Left colon (tissue), 2 donors: Measurements from ENCODE around the gene CRELD2. TPM values are rescaled to one million over a fixed set of nuclear protein-coding genes. Genes with fewer than 3 reads are reported as not detected.

Experiments
- ATAC-seq: fragments of 200-7000 bp; cut with Tn5 transposase; one replicate; pipeline ENCODE4 v1.9.1; 2020; ENCODE audit warnings: mild to moderate bottlenecking, moderate library complexity
- DNase-seq, 2 donors: peaks; one replicate each; pipeline ENCODE4 v3.0.0-alpha.2; 2020
- intact Hi-C, 2 donors: fragments of 100-400 bp; cut with DNase I in 1 of 2; cut with micrococcal nuclease in 1 of 2; formaldehyde crosslinking; loops; one replicate each; pipeline versions ENCODE4 v1.11.2 to v1.14.0; 2022; cut with DNase I, micrococcal nuclease
- long read RNA-seq: library from polyadenylated mRNA; unstranded; transcript quantifications from one replicate; pipeline ENCODE4 v2.0.0, GENCODE V29; 2021
- total RNA-seq, 2 donors: library from RNA; stranded (reverse); fragmentation: NEBNext Ultra II Directional; extraction: Animal tissue kit (Norgen Biotek cat#: 25700); gene quantifications; one replicate each; pipeline ENCODE4 v1.2.1, GENCODE V29; 2021
- donor health status: DM: no; HTN: no; CAD: no.
- donor health status: DM: yes; HTN: yes; CAD: no.

Gene CRELD2, protein sequence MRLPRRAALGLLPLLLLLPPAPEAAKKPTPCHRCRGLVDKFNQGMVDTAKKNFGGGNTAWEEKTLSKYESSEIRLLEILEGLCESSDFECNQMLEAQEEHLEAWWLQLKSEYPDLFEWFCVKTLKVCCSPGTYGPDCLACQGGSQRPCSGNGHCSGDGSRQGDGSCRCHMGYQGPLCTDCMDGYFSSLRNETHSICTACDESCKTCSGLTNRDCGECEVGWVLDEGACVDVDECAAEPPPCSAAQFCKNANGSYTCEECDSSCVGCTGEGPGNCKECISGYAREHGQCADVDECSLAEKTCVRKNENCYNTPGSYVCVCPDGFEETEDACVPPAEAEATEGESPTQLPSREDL
- 10 to 100 TPM; 36.7 to 53.8 TPM for total RNA-seq
- long read RNA-seq, transcript CRELD2-201 (10 exons, 1,357 nt): major isoform, 116 of 158 reads
- long read RNA-seq, partial matches to known transcripts: 9 of 158 reads
- long read RNA-seq, other reads (novel, unspliced or antisense): 27 of 158 reads

DNA sequence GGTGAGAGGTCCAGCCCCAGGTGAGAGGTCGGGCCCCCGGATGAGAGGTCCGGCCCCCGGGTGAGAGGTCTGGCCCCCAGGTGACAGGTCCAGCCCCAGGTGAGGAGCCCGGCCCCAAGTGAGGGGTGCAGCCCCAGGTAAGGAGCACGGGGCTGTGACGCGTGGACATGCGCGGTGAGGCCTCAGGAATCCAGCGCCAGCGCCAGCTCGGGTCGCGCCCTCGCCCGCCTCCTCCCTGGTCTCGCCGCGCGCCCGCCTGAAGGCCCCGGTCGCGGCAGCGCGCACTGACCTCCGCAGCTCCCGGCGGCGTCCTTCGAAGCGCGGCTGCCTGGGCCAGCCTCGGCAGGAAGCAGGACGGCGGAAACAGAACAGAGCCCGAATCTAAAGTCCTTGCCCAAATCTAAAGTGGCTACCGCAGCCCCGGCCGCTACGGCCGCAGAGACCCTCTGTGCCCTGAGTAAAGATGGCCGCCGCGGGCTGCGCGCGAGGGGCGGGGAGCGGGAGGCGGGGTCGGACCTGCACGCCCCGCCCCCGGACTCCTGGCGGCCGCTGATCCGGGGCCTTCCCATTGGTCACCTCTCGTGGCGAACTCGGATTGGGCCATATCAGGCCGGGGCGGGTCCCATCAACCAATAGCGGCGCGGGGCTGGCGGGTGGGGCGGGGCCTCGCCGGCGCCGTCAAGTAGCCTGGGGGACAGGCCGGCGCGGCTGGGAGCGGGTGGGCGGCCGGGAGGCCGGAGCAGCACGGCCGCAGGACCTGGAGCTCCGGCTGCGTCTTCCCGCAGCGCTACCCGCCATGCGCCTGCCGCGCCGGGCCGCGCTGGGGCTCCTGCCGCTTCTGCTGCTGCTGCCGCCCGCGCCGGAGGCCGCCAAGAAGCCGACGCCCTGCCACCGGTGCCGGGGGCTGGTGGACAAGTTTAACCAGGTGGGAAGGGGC, at the start of gene CRELD2, which contains the start of gene ALG12:
Gene CRELD2 (plus strand): TSS at position 661 of the 937 bp plus-strand sequence. CDS start 136 bp downstream, at position 797.
Gene ALG12 (minus strand): TSS at position 465 of the 937 bp plus-strand sequence. CDS start 4,673 bp downstream, outside the sequence.
- ATAC-seq: peak; percentile 92
- intact Hi-C loops: loop anchor here in 1 of 2 donors (10.0 kb wide), 1 partner anchor 63 kb away; the partner anchor contains the start of gene ZBED4

DNA sequence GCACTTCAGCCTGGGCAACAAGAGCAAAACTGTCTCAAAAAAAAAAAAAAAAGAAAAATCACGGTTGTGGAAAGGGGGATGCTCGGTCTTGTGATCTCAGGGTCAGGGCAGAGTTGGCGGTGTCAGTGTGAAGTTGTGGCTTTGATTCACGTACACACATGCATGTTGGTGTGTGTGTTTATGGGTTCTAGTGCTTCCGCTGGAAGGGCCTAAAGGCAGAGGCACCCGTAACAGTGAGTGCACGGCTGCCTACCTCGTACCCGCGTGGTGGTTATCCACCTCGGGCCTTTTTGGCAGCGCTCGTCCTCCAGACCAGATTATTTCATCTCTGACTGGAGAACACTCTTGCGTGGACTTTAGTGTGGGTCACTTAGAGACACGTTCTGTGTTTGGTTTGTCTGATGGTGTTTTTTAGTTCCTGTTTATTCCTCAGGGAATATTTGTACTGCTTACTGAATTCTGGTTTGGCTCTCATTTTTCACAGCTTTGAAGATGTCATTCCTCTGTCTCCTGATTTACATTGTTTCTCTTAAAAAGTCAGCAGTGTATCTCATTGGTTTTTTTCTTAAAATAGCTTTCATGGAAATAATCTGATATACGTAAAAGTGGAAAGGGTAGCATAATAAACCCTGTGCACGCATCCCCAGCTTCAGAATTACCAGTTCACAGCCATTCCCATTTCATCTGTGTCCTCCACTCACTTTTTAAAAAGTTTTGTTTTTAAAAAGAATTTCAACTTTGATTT, 49.2 kb upstream of the CRELD2 start:
- DNase-seq (no peak), ATAC-seq (no peak)
- intact Hi-C loops: no loop called here

More for the DNA sequence above, at the start of gene CRELD2, which contains the start of gene ALG12:
- peak; percentile 97 for DNase-seq

DNA sequence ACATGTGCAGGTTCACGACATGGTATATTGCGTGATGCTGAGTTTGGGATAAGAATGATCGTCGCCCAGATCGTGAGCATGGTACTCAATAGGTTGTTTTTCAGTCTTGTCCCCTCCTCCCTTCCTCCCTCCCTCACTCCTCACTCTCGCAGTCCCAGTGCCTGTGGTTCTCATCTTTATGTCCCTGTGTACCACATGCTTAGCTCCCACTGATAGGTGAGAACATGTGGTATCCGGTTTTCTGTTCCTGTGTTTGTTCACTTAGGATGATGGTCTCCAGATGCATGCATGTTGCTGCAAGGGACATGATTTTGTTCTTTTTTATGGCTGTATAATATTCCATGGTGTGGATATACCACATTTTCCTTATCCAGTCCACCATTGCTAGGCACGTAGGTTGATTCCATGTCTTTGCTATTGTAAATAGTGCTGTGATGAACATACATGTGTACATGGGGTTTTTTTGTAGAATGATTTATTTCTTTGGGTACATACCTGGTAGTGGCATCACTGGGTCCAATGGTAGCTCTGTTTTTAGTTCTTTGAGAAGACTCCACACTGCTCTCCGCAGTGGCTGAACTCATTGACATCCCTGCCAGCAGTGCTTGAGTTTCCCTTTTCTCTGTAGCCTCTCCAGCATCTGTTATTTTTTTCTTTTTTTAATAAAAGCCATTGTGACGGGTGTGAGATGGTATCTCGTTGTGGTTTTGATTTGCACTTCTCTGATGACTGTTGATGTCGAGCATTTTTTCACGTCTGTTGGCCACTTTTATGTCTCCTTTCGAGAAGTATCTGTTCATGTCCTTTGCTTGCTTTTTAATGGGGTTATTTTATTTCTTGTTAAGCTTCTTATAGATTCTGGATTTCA, 48.4 kb upstream of the CRELD2 start:
- intact Hi-C loops: no loop called here
- no peak for DNase-seq
- no peak for ATAC-seq

DNA sequence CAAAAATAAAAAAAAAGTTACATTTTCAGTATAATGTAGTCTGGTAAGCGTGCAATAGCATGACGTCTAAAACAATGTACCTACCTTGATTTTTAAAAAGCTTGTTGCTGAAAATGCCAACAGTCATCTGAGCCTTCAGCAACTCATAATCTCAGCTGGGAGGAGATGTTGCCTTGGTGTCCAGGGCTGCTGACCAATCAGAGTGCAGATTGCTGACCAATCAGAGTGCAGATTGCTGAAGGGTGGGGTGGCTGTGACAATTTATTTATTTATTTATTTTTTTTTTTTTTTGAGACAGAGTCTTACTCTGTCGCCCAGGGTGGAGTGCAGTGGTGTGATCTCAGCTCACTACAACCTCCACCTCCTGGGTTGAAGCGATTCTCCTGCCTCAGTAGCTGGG, 47.0 kb upstream of the CRELD2 start:
- intact Hi-C loops: no loop called here
- ATAC-seq (no peak), DNase-seq (no peak)

DNA sequence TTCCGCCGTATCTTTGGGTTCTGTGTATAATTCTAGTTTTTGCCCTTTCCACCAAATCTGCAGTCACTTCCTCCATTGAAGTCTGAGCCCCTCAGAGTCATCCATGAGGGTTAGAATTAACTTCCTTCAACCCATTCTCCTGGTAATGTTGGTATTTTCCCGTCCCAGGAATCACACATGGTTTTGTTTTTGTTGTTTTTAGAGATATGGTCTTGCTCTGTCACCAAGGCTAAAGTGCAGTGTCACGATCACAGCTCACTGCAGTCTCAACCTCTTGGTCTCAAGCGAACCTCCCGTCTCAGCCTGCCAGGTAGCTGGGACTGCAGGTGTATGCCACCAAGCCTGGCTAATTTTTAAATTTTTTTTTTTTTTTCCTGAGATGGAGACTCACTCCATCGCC, 46.1 kb upstream of the CRELD2 start:
- intact Hi-C loops: no loop called here
- no peak for DNase-seq
- no peak for ATAC-seq

DNA sequence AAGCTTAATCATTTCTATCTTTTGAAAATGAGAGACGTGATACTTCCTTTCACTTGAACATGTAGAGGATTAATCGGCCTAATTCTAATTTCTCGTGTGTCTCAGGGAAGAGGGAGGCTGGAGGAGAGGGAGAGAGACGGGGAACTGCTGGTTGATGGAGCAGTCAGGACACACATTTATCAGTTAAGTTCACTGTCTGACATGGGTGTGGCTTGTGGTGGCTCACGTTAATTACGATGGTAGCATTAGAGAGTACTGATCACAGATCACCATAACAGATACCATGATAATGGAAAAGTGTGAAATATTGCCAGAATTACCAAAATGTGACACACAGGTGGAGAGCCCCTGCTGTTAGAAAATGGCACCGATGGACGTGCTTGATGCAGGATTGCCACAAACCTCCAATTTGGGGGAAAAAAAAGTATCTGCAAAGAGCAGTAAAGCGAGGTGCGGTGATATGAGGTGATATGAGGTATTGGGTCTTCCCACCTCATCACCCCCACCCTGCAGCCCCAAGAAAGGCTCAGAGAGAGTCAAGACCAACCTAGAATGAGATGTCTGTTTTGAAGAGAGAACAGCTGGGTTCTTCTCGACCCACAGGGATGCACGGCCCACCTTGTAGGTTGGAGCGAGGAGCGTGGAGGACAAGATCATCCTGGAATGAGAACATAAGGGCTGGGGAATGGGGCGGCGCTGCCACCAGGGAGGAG, 45.0 kb upstream of the CRELD2 start:
- intact Hi-C loops: no loop called here
- no peak for DNase-seq
- no peak for ATAC-seq

DNA sequence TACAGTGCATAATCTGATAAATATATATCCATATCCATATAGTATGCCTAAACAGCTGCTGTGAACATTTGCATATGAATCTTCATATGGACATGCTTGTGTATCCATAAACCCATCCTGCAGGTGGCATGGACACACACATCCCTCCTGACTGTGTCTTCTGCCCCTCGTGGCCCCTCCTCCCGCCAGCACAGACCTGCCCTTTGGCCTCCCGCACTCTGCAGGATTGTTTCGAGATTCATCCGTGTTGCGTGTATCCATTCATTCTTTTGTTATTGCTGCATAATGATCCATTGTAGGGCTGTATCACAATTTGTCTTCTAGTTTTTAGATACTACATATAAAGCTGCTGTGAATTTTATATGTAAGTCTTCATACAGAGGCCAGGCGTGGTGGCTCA, 40.8 kb upstream of the CRELD2 start:
- intact Hi-C loops: no loop called here
- DNase-seq (no peak), ATAC-seq (no peak)

DNA sequence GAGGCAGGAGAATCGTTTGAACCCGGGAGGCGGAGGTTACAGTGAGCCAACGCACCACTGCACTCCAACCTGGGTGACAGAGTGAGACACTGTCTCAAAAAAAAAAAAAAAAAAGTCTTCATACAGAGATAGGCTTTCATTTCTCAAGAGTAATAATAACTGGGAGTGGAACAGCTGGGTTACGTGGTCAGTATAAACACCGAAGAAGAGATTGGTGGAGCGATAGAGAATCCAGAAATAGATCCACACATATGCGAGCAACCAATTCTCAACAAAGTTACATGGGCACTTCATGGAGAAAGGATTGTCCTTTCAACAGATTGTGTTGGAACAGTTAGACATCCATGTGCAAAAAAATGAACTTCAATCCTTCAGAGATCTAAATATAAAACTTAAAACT, 40.2 kb upstream of the CRELD2 start:
- no peak for ATAC-seq

DNA sequence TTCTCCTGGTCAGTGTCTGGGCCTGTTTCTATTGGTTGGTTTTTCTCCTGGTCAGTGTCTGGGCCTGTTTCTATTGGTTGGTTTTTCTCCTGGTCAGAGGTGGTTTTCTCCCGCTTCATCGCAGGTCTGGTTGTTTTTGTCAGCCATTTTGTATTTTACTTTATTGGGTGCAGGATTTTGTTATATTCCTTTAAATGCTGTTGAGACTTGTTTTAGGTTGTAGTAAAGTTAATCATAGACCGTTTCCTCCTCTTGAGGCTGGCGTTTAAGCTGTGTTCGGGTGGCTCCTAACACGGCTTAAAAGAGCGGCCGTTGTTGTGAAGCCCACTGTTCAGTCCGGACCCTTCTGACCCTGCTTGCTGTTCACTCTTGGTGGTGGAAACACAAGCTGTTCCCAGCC, 38.6 kb upstream of the CRELD2 start:
- DNase-seq: no peak
- intact Hi-C loops: no loop called here
- no peak for ATAC-seq

More for the DNA sequence above, 40.2 kb upstream of the CRELD2 start:
- intact Hi-C loops: no loop called here
- DNase-seq: no peak

DNA sequence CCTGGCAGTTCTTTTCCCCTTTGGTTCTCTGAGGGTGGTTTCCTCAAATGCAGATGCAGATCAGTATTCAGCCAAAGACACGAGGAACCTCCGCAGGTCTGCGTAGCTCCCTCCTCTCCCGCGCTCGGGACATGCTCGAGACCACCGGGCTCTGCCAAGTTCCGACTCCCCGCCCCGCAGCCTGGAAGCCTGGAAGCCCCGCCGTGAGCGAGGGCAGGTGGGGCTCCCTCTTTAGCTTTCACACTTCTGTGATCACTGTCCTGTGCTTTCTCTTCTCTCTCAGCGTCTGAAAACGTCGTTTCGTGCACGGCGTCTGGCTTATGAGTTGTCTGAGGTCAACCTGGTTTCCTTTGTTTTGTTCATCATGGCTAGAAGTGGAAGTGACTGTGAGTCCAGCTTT, 38.2 kb upstream of the CRELD2 start:
- ATAC-seq (no peak), DNase-seq (no peak)
- intact Hi-C loops: no loop called here

DNA sequence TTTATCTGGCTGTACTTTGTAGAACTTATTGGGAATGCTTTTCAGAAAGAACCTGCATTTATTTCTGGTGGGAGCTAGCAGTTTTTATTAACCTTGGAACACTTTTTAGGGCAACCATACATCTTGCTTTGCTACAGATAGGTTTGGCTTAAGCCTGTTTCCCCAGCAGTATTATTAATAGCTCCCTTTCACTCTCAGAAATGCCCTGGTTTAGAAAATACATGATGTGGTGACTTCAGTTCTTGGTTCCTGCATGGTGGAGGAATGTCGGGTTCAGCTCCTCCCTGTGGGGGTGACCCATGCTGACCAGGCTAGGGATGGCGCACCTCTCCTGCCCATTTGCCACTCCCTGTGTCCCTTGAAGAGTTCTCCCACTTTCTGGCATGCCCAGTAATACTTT, 36.6 kb upstream of the CRELD2 start:
- intact Hi-C loops: no loop called here
- ATAC-seq: no peak
- no peak for DNase-seq

DNA sequence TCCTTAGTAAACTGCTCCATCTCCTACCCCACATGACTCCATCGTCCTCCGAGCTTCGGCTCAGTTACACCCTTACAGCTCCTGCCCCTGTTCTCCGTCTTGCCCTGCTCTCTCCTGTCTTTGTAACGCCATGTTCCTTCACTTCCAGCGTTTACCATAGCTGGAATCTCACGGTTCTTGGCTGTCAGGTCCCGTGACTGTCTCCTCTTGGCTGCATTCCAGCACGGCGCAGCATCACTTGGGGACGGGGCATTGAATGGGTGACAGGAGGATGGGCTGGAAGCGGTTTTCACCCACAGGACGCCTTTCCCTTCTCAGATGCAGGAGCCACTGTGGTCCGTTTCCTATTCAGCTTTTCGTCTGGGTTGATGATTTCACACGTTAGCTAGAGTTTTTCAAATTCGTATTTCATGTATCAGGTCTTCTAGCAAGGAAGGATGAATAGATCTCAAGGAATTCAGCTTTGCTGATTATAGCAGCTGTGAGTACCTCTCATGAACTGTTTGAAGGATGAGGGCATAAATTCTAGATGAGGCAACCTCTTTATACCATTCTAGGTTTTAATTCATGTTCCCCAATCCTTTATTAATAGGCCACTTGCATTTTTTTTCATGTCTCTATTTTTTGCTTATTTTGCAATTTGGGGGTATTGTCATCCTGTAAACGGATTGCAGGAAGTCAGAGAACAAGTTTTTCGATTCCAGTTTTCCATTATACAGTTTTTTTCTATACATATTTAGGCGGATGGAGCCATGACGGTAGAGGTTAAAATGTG, 35.7 kb upstream of the CRELD2 start:
- intact Hi-C loops: no loop called here
- ATAC-seq (no peak), DNase-seq (no peak)

DNA sequence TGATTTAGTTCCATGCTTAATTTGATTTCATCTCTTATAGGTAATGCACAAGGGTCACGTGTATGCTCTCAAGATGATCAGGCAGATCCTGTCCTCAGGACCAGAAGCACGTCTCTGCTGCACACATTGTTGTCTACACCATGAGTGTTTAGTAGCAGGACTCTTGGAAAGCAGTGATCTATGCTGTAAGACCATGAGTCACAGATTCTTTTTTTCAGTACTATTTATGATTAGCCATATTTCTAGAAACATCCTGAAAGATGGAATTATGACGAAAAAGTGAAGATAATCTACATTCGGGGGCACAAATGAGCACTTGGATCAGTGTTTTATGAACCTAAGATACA, 35.2 kb upstream of the CRELD2 start:
- intact Hi-C loops: no loop called here
- ATAC-seq: no peak
- DNase-seq: no peak

DNA sequence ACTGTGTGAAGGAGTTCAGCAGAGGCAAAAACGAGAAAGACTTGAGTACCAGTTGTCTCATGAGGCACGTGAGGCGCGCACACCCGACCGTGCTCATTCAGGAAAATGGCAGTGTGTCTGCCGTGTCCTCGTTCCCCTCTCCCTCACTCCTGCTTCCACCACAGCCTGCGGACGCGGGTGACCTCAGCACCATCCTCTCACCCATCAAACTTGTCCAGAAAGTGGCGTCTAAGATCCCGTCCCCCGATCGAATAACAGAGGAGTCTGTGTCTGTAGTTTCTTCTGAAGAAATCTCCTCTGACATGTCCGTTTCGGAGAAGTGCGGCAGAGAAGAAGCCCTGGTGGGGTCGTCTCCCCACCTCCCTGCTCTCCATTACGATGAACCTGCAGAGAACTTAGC, 34.4 kb upstream of the CRELD2 start:
- ATAC-seq (no peak), DNase-seq (no peak)
- intact Hi-C loops: no loop called here

DNA sequence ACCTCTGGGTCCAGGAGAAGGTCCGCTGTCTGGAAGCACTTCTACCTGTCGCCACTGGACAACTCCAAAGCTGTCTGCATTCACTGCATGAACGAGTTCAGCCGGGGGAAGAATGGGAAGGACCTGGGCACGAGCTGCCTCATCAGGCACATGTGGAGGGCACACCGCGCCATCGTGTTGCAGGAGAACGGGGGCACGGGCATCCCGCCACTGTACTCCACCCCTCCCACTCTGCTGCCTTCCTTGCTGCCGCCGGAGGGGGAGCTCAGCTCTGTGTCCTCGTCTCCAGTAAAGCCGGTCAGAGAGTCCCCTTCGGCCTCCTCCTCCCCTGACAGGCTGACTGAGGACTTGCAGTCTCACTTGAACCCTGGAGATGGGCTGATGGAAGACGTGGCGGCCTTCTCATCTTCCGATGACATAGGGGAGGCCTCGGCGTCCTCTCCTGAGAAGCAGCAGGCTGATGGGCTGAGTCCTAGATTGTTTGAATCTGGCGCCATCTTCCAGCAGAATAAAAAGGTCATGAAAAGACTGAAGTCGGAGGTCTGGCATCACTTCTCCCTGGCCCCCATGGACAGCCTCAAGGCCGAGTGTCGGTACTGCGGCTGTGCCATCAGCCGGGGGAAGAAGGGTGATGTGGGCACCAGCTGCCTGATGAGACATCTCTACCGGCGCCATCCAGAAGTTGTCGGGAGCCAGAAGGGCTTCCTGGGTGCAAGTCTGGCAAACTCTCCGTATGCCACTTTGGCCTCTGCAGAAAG, 33.8 kb upstream of the CRELD2 start:
- no peak for ATAC-seq
- intact Hi-C loops: no loop called here
- DNase-seq: no peak

DNA sequence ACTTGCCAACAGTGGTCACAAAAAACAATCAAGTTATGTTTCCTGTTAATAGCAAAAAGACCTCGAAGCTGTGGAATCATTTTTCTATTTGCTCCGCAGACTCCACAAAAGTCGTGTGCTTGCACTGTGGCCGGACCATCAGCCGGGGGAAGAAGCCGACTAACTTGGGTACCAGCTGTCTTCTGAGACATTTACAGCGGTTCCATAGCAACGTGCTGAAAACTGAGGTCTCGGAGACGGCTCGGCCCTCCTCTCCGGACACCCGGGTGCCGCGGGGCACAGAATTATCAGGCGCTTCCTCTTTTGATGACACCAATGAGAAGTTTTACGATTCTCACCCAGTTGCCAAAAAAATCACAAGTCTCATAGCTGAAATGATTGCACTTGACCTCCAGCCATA, 33.2 kb upstream of the CRELD2 start:
- ATAC-seq (no peak), DNase-seq (no peak)
- intact Hi-C loops: no loop called here
